IMR-90 (cell line): ENCODE measurements around the gene SBF2. TPM values are rescaled to one million over a fixed set of nuclear protein-coding genes. Genes with fewer than 3 reads are reported as not detected.

Experiments
- ATAC-seq: fragments of 200-7000 bp; cut with Tn5 transposase; 2 replicates; pipeline ENCODE4 v1.9.1; 2020; ENCODE audit warnings: low read depth, mild to moderate bottlenecking, moderate library complexity
- BruUV-seq: library from RNA; stranded (reverse); fragments of 400-500 nt; replicated peaks from 2 replicates; lab custom pipeline; 2021; lab: Mats Ljungman, UMichigan
- CTCF ChIA-PET: fragments of 300-600 bp; formaldehyde crosslinking; extraction: SDS; loops from one replicate; lab custom pipeline; 2021; ENCODE audit warnings: antibody characterized with exemption; lab: Yijun Ruan, JAX
- POLR2A ChIA-PET: fragments of 300-600 bp; sonication (Branson Sonifier 250); formaldehyde crosslinking; loops from one replicate; lab custom pipeline; 2022; ENCODE audit warnings: antibody characterized with exemption; ENCODE audit not compliant: unreplicated experiment; lab: Charles Lee
- DNase-seq: peaks from one replicate; pipeline ENCODE4 v3.0.0; 2013
- H2AFZ ChIP-seq: replicated peaks from 2 replicates; pipeline ENCODE3; 2013; ENCODE audit warnings: low read length, mild to moderate bottlenecking; ENCODE audit not compliant: poor library complexity
- H2AK5ac ChIP-seq: 2 replicates; pipeline ENCODE4 v1.6.1; 2013; ENCODE audit warnings: low read depth, low read length, inconsistent platforms
- H2AK9ac ChIP-seq: replicated peaks from 2 replicates; pipeline ENCODE3; 2013; ENCODE audit warnings: mild to moderate bottlenecking, low read depth, low read length, moderate library complexity; ENCODE audit not compliant: poor library complexity
- H2BK120ac ChIP-seq: 2 replicates; pipeline ENCODE4 v1.6.1; 2013; ENCODE audit warnings: low read depth, low read length, inconsistent platforms
- H2BK15ac ChIP-seq: 3 replicates; pipeline ENCODE4 v1.6.1; 2013; ENCODE audit warnings: low read depth, low read length, inconsistent platforms
- H2BK20ac ChIP-seq: 2 replicates; pipeline ENCODE4 v1.6.1; 2013; ENCODE audit warnings: low read depth, mild to moderate bottlenecking, inconsistent platforms, low read length, moderate library complexity
- H2BK5ac ChIP-seq: 2 replicates; pipeline ENCODE4 v1.6.1; 2013; ENCODE audit warnings: mild to moderate bottlenecking, low read depth, low read length, inconsistent platforms; ENCODE audit not compliant: poor library complexity, severe bottlenecking
- H3K14ac ChIP-seq: replicated peaks from 2 replicates; pipeline ENCODE4 v1.6.1; 2013; ENCODE audit warnings: low read depth, low read length, inconsistent platforms
- H3K18ac ChIP-seq: 2 replicates; pipeline ENCODE4 v1.6.1; 2013; ENCODE audit warnings: low read depth, low read length, control low read depth
- H3K23ac ChIP-seq: 2 replicates; pipeline ENCODE4 v1.6.1; 2013; ENCODE audit warnings: low read depth, low read length, inconsistent platforms
- H3K27ac ChIP-seq: 2 replicates; pipeline ENCODE4 v1.5.1; 2013; ENCODE audit warnings: mild to moderate bottlenecking, control low read depth, low read length; ENCODE audit not compliant: insufficient read depth
- H3K27me3 ChIP-seq: 2 replicates; pipeline ENCODE4 v1.6.1; 2013; ENCODE audit warnings: low read length; ENCODE audit not compliant: control insufficient read depth, insufficient read depth
- H3K36me3 ChIP-seq: 2 replicates; pipeline ENCODE4 v1.6.1; 2013; ENCODE audit warnings: low read length, mixed read lengths; ENCODE audit not compliant: control insufficient read depth, insufficient read depth
- H3K4ac ChIP-seq: 2 replicates; pipeline ENCODE4 v1.6.1; 2013; ENCODE audit warnings: low read depth, low read length, inconsistent platforms
- H3K4me1 ChIP-seq: 2 replicates; pipeline ENCODE4 v1.6.1; 2013; ENCODE audit warnings: low read length, mixed read lengths; ENCODE audit not compliant: control insufficient read depth, insufficient read depth
- H3K4me2 ChIP-seq: 2 replicates; pipeline ENCODE4 v1.6.1; 2013; ENCODE audit warnings: low read depth, mild to moderate bottlenecking, control low read depth, low read length, moderate library complexity
- H3K4me3 ChIP-seq: 2 replicates; pipeline ENCODE4 v1.5.1; 2013; ENCODE audit warnings: low read depth, mild to moderate bottlenecking, control low read depth, low read length, moderate library complexity; ENCODE audit not compliant: insufficient read depth
- H3K56ac ChIP-seq: 2 replicates; pipeline ENCODE4 v1.6.1; 2013; ENCODE audit warnings: low read length, inconsistent platforms; ENCODE audit not compliant: insufficient read depth; ENCODE audit errors: extremely low read depth
- H3K79me1 ChIP-seq, 2 experiments: 2 replicates each; pipeline ENCODE4 v1.6.1; 2013; ENCODE audit warnings: low read length in 2 of 2, inconsistent platforms in 1 of 2, low read depth in 1 of 2
- H3K9ac ChIP-seq: 2 replicates; pipeline ENCODE4 v1.6.1; 2013; ENCODE audit warnings: low read depth, low read length, control low read depth
- H3K9me1 ChIP-seq: 2 replicates; pipeline ENCODE4 v1.6.1; 2013; ENCODE audit warnings: low read length, inconsistent platforms; ENCODE audit not compliant: insufficient read depth
- H3K9me3 ChIP-seq: 2 replicates; pipeline ENCODE4 v1.6.1; 2013; ENCODE audit warnings: low read length; ENCODE audit not compliant: control insufficient read depth, insufficient read depth
- H4K20me1 ChIP-seq: 2 replicates; pipeline ENCODE4 v1.6.1; 2013; ENCODE audit warnings: low read length, inconsistent platforms; ENCODE audit not compliant: insufficient read depth
- H4K5ac ChIP-seq: 2 replicates; pipeline ENCODE4 v1.6.1; 2013; ENCODE audit warnings: mild to moderate bottlenecking, low read depth, low read length, control low read depth
- H4K8ac ChIP-seq, 2 experiments: 2 replicates each; pipeline ENCODE4 v1.6.1; 2013; ENCODE audit warnings: low read depth in 2 of 2, low read length in 2 of 2, control low read depth in 1 of 2, inconsistent platforms in 1 of 2
- H4K91ac ChIP-seq: 2 replicates; pipeline ENCODE4 v1.6.1; 2013; ENCODE audit warnings: low read depth, low read length, inconsistent platforms; ENCODE audit not compliant: insufficient read depth
- BHLHE40 ChIP-seq: fragments of 150-350 bp; IDR thresholded peaks from 2 replicates; pipeline ENCODE4 v1.6.1; 2016; ENCODE audit warnings: mild to moderate bottlenecking, low read depth, low read length
- CEBPB ChIP-seq: IDR thresholded peaks from 2 replicates; pipeline ENCODE4 v1.6.1; 2012; ENCODE audit warnings: low read depth, low read length, improper control_type of control experiment
- CHD1 ChIP-seq: IDR thresholded peaks from 2 replicates; pipeline ENCODE4 v1.6.1; 2012; ENCODE audit warnings: low read depth, low read length, improper control_type of control experiment
- FOS ChIP-seq: fragments of 150-350 bp; IDR thresholded peaks from 2 replicates; pipeline ENCODE4 v1.6.1; 2016; ENCODE audit warnings: low read depth, low read length
- MAFK ChIP-seq: IDR thresholded peaks from 2 replicates; pipeline ENCODE4 v1.6.1; 2012; ENCODE audit warnings: low read depth, low read length, improper control_type of control experiment
- MAZ ChIP-seq: IDR thresholded peaks from 2 replicates; pipeline ENCODE4 v1.6.1; 2012; ENCODE audit warnings: low read depth, mild to moderate bottlenecking, low read length, improper control_type of control experiment, moderate library complexity, borderline replicate concordance
- MXI1 ChIP-seq: IDR thresholded peaks from 2 replicates; pipeline ENCODE4 v1.6.1; 2012; ENCODE audit warnings: low read depth, mild to moderate bottlenecking, low read length, moderate library complexity, borderline replicate concordance
- NFE2L2 ChIP-seq: fragments of 150-350 bp; IDR thresholded peaks from 2 replicates; pipeline ENCODE4 v1.6.1; 2016; ENCODE audit warnings: low read depth, mild to moderate bottlenecking, low read length
- POLR2A ChIP-seq: IDR thresholded peaks from 2 replicates; pipeline ENCODE4 v1.6.1; 2012; ENCODE audit warnings: mild to moderate bottlenecking, low read depth, low read length
- RAD21 ChIP-seq: IDR thresholded peaks from 2 replicates; pipeline ENCODE4 v1.6.1; 2012; ENCODE audit warnings: low read length, improper control_type of control experiment
- RCOR1 ChIP-seq: IDR thresholded peaks from 2 replicates; pipeline ENCODE4 v1.6.1; 2012; ENCODE audit warnings: mild to moderate bottlenecking, low read length, improper control_type of control experiment; ENCODE audit not compliant: insufficient replicate concordance
- RFX5 ChIP-seq: IDR thresholded peaks from 2 replicates; pipeline ENCODE4 v1.8.0; 2012; ENCODE audit warnings: low read depth, mild to moderate bottlenecking, low read length, moderate library complexity
- SMC3 ChIP-seq: fragments of 150-350 bp; IDR thresholded peaks from 2 replicates; pipeline ENCODE4 v1.6.1; 2016; ENCODE audit warnings: low read depth, mild to moderate bottlenecking, antibody characterized with exemption, low read length, moderate library complexity
- USF2 ChIP-seq: fragments of 150-350 bp; IDR thresholded peaks from 2 replicates; pipeline ENCODE4 v1.6.1; 2017; ENCODE audit warnings: mild to moderate bottlenecking, antibody characterized with exemption, low read length, low read depth
- whole genome bisulfite sequencing, 2 experiments: methylation state at CpG; one replicate each; pipeline versions ENCODE4 v1.1.5 to v1.1.7; 2013; ENCODE audit warnings: missing lambda C conversion rate in 2 of 2; ENCODE audit not compliant: insufficient read length in 1 of 2; ENCODE audit errors: extremely low coverage in 2 of 2; 5-methylcytosine and 5-hydroxymethylcytosine counted together
- dilution Hi-C: fragments of 300-500 bp; cut with HindIII; formaldehyde crosslinking; loops from one replicate; pipeline ENCODE4 v1.14.3; 2018; ENCODE audit warnings: low sequenced_read_pairs; ENCODE audit not compliant: unreplicated experiment
- in situ Hi-C: fragments of 300-500 bp; cut with MboI; formaldehyde crosslinking; loops from 3 replicates; pipeline ENCODE4 v1.14.3; 2019; ENCODE audit warnings: low sequenced_read_pairs, inconsistent platforms, mixed read lengths
- intact Hi-C: fragments of 100-400 bp; cut with micrococcal nuclease; formaldehyde crosslinking; loops from 2 replicates; pipeline ENCODE4 v1.10.0; 2022
- polyA plus RNA-seq, 3 experiments: library from polyadenylated mRNA; depleted of rRNA; stranded (reverse); fragments of >200 nt; gene quantifications; 2 replicates each; pipeline ENCODE4 v1.2.3, GENCODE V29; 2012; ENCODE audit warnings: low replicate concordance in 1 of 3
- total RNA-seq: library from RNA; depleted of rRNA; stranded (reverse); fragments of >200 nt; gene quantifications from 2 replicates; pipeline ENCODE4 v1.2.3, GENCODE V29; 2012
- TF ChIP-seq, protein P1 (sequence below): fragments of 150-350 bp; IDR thresholded peaks from 2 replicates; pipeline ENCODE4 v1.6.1; 2016; ENCODE audit warnings: low read depth, mild to moderate bottlenecking, low read length, moderate library complexity, borderline replicate concordance
- TF ChIP-seq, protein P2 (sequence below): conservative IDR thresholded peaks from 2 replicates; pipeline ENCODE4 v1.5.1; 2012; ENCODE audit warnings: mild to moderate bottlenecking, low read depth, low read length, improper control_type of control experiment

Gene SBF2
- total and polyA plus RNA-seq, 2 of the 4 experiments (the other 2 are of a cell fraction) = 23.8 to 51.8 TPM

DNA sequence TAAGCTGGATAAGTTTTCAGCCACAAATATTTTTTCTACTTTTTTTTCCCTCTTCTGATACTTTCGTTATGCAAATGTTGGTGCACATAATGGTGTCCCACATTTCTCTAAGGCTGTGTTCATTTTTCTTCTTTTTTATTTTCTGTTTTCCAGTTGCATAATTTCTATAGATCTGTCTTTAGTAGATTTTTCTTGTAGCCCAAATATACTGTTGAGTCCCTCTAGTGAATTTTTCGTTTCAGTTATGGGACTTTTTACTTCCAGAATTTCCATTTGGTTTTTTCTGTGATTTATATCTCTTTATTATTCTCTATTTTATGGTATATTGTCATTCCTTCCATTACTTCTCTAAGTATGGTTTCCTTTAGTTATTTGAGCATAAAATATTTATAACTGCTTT is 558.1 kb downstream of the SBF2 start:
- Histone ChIP-seq H3K36me3 (peaks cover 37% of the 10 kb centered on the region), H3K14ac (no peak overlapping the region), H3K4ac (no peak overlapping the region), H3K79me1 (peaks cover 18 to 57% of the 10 kb centered on the region in 2 experiments), H2BK15ac (no peak overlapping the region), H4K20me1 (no peaks in the 10 kb centered on the region; the same call in 1 of the 2 replicates), H4K91ac (no peak overlapping the region), H4K5ac (no peak overlapping the region), H3K9ac (no peak overlapping the region), H3K18ac (no peak overlapping the region), H3K27ac (no peak overlapping the region), H3K4me1 (no peaks in the 10 kb centered on the region; the same call in 1 of the 2 replicates), H2BK20ac (no peak overlapping the region), H3K4me2 (no peak overlapping the region), H2AK5ac (no peak overlapping the region), H2BK5ac (no peak overlapping the region), H4K8ac (no peak overlapping the region), H2AK9ac (no peak overlapping the region), H3K27me3 (no peaks in the 10 kb centered on the region), H3K9me1 (peaks cover 13% of the 10 kb centered on the region), H2BK120ac (no peak overlapping the region), H3K9me3 (peaks cover 2% of the 10 kb centered on the region; the same call in 1 of the 2 replicates), H2AFZ (no peak overlapping the region), H3K23ac (no peak overlapping the region), H3K4me3 (no peak overlapping the region), H3K56ac (no peak overlapping the region)
- in situ Hi-C loops (no loop called here), intact Hi-C loops (no loop called here), dilution Hi-C loops (no loop called here)
- TF ChIP-seq MAFK (no peak), BHLHE40 (no peak), POLR2A (no peak), FOS (no peak), RCOR1 (no peak), MXI1 (no peak), RFX5 (no peak), SMC3 (no peak), CHD1 (no peak), MAZ (no peak), NFE2L2 (no peak), RAD21 (no peak), USF2 (no peak), CEBPB (no peak)
- TF ChIP-seq, protein P1, sequence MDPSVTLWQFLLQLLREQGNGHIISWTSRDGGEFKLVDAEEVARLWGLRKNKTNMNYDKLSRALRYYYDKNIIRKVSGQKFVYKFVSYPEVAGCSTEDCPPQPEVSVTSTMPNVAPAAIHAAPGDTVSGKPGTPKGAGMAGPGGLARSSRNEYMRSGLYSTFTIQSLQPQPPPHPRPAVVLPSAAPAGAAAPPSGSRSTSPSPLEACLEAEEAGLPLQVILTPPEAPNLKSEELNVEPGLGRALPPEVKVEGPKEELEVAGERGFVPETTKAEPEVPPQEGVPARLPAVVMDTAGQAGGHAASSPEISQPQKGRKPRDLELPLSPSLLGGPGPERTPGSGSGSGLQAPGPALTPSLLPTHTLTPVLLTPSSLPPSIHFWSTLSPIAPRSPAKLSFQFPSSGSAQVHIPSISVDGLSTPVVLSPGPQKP = no peak
- TF ChIP-seq, protein P2, sequence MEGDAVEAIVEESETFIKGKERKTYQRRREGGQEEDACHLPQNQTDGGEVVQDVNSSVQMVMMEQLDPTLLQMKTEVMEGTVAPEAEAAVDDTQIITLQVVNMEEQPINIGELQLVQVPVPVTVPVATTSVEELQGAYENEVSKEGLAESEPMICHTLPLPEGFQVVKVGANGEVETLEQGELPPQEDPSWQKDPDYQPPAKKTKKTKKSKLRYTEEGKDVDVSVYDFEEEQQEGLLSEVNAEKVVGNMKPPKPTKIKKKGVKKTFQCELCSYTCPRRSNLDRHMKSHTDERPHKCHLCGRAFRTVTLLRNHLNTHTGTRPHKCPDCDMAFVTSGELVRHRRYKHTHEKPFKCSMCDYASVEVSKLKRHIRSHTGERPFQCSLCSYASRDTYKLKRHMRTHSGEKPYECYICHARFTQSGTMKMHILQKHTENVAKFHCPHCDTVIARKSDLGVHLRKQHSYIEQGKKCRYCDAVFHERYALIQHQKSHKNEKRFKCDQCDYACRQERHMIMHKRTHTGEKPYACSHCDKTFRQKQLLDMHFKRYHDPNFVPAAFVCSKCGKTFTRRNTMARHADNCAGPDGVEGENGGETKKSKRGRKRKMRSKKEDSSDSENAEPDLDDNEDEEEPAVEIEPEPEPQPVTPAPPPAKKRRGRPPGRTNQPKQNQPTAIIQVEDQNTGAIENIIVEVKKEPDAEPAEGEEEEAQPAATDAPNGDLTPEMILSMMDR = no peak
- WGBS, 2 experiments = no CpG with 5 or more reads among the region's 2 CpGs
- POLR2A ChIA-PET = no interaction called here
- ATAC-seq (no peak), DNase-seq (no peak)
- CTCF ChIA-PET = no interaction called here
- no TSS peak for BruUV-seq
